Fibroblast of the conjunctiva (primary cell): ENCODE results near the gene KRT14.
"Not testable (repeated sequence)": the region's sequence is repeated elsewhere in the genome, so short reads cannot be mapped to it uniquely, and the experiment has no call there.

ENCODE experiments used
- DNase-seq: peaks from one replicate; pipeline ENCODE4 v3.0.0-alpha.2; 2010; ENCODE audit warnings: low read depth

Gene KRT14

GRCh38 chr17:41547378-41547841 lies 39.3 kb downstream of the KRT14 start:
- DNase-seq, result no peak

- no peak for DNase-seq
These were observed 39.9 kb downstream of the KRT14 start for GRCh38 chr17:41546819-41547218.

GRCh38 chr17:41545829-41546410 lies 40.8 kb downstream of the KRT14 start:
- no peak for DNase-seq

GRCh38 chr17:41544935-41545334 lies 41.8 kb downstream of the KRT14 start:
- no peak for DNase-seq

- no peak for DNase-seq
These were observed 42.2 kb downstream of the KRT14 start for GRCh38 chr17:41544491-41544892.

- not testable (repeated sequence) for DNase-seq
These were observed 43.9 kb downstream of the KRT14 start for GRCh38 chr17:41542786-41543185.

DNA sequence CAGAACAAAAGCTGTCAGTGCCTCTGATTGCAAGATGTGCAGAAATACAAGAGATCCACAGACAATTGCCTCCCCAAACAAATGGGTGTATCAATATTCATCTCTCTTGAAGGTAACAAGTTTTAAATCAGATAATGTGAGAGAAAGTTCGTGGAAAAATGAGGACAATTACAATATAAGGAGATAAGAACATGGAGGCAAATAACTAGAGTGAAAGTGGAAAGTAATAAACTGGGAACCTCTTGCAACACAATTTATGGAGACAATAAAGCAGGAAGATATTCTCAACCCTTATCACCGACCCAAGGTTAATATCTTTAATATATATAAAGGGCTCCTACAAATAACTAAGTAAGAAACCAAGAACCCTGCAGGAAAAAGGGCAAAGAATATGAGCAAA lies 44.3 kb downstream of the KRT14 start:
- no peak for DNase-seq

DNA sequence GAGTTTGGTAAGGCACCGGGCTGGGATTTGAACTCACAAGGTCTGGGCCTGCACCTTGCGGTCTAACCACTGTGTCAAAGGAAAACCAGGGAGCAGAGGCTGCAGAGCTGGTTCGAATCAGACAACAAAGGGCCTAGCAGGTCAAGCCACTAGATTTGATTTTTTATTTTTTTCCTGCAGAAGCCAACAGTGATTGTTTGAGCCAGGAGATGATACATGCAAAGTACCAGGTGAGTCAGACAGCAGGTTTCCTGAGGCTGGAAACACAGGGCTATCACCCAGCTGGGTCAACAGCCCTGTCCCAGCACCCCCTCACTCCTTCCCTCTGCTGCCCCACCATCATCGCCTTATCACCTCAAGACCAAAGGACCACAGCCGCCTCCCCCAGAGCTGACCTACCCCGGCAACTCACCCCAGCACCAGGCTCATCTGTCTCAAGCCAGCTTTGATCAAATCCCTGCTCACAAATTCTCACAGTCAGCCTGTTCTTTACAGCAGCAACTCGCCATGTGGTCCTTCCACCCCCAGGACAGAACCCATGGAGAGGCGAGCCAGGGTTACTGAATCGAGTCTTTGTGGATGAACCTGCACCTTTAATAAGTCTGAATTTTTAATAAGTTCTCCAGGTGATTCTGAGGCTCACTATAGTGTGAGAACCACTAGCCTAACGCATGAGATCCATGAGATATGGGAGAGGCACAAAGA lies 45.6 kb downstream of the KRT14 start:
- no peak for DNase-seq

- DNase-seq, result no peak
These were observed 46.6 kb downstream of the KRT14 start for GRCh38 chr17:41539979-41540701.

GRCh38 chr17:41539071-41539492 lies 47.6 kb downstream of the KRT14 start:
- no peak for DNase-seq

- no peak for DNase-seq
These were observed 48.1 kb downstream of the KRT14 start for GRCh38 chr17:41538565-41538991.

DNA sequence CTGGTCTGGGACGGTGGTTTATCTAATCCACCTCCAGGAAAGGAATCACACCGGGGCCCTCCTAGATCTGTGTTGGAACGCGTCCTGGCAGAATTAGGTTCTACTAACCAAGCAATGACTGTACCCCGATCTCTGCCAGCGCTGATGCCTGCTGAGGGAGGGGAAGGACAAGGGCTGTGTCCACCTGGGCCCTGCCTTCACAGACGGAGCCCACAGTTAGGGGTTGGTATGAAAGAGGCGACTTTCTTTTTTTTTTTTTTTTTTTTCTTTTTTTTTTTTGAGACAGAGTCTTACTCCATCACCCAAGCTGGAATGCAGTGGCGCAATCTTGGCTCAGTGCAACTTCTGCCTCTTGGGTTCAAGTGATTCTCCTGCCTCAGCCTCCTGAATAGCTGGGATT lies 48.7 kb downstream of the KRT14 start:
- no peak for DNase-seq

GRCh38 chr17:41537614-41537954 lies 49.1 kb downstream of the KRT14 start:
- no peak for DNase-seq

DNA sequence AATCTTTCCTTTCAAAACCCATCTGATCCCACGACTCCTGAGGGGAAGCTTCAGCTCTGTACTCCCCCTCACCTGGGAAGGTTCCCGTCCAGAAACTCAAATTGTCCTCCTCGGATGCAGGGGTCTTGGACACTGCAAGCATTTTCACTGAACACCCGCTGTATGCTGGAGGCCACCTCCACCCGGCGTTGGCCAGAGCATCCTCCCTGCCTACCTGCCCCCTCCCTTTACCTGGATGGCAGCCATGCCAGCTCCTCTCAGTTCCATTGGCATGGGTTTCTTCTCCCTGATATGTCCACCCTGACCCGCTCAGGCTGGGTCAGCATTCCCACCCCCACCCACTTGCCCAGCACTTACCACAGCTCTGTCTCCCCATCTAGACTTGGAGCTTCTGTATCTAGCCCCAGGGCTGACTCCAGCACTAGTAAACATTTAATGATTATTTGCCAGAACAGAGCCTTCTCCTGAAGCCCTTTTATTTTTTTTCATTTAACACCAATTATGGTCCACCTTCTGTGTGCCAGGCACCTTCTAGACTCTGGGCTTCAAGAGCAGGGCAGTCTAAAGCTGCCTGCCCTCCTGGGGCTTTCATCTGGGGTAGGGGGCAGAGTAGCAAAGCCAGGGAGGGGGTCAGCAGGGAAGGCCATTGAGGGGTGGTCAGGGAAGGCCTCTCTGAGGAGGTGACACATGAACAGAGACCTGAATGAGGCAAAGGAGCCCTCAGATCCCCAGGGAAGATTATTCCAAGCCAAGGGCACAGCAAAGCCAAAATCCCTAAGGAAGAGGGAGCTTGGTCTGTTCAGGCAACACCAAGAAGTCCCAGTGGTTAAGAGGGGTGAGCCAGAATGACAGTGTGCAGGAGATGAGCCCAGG lies 49.7 kb downstream of the KRT14 start:
- no peak for DNase-seq

DNA sequence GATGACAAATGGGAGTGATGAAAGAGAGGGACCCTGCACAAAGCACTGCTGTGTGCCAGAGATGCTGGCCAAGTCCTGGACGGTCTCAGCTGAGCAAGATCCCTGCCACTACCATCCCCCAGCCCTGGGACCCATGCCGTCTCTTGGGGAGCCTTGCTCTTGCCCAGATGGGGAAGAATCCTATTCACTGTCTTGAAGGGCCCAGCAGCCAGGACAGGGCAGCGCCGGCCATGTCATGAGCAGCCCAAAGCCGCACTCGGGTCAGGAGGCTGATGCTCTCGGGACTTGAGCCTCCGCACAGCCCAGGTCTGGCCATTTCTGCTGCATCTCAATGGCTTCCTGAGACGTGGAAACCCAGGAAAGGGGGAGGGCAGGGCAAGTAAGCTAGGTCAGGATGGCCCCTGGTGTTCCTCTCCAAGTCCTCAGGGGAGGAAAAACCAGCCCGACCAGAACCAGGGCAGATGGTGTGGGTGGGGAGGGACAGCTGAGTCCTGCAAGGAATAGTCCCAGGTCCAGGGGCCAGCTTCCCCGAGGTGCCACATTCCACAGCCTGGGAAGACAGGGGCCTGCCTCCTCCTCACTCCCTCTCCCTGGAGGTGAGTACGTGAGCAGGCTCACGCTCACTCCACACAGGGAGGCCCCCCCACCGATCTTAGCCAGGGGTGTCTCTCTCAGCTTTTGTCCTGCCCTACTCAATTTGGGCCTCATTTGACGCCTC lies 50.8 kb downstream of the KRT14 start:
- DNase-seq, result no peak

GRCh38 chr17:41534899-41535546 lies 51.7 kb downstream of the KRT14 start:
- no peak for DNase-seq

DNA sequence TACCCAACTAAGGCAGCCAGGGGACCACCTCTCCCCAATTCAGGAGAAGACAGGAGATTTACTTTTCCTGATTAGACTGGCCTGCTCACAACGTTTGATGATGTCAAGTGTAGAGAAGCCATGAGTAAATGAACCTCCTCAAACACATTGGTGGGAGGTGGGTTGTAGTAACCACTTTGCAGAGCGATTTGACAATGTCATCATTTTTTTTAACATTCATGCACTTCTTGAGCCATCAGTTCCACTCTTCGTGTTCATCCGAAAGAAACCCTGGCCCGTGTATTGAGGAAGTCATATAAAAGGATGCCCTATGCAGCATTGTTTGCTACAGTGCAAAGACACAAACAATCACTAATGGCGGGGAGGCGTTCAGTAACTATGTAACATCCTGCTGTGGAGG lies 53.1 kb downstream of the KRT14 start:
- no peak for DNase-seq

- DNase-seq, result no peak
These were observed 53.6 kb downstream of the KRT14 start for GRCh38 chr17:41532947-41533570.
